Mucosa of descending colon (tissue), 3 donors: ENCODE data around the gene PRELID1. TPM values are rescaled to one million over a fixed set of nuclear protein-coding genes. Genes with fewer than 3 reads are reported as not detected.

Experiments
- ATAC-seq: fragments of 200-7000 bp; cut with Tn5 transposase; one replicate; pipeline ENCODE4 v1.9.1; 2020; ENCODE audit warnings: mild to moderate bottlenecking, moderate library complexity
- DNase-seq, 3 donors: peaks; one replicate each; pipeline ENCODE4 v3.0.0-alpha.2; 2020
- H3K36me3 ChIP-seq: fragments of 200-600 bp; one replicate; pipeline ENCODE4 v1.8.0; 2021; ENCODE audit warnings: low read depth, mild to moderate bottlenecking
- H3K4me1 ChIP-seq: fragments of 200-600 bp; one replicate; pipeline ENCODE4 v1.8.0; 2021; ENCODE audit warnings: low read depth, mild to moderate bottlenecking
- H3K4me3 ChIP-seq: fragments of 200-600 bp; one replicate; pipeline ENCODE4 v1.8.0; 2021; ENCODE audit warnings: mild to moderate bottlenecking
- H3K9me3 ChIP-seq: fragments of 200-600 bp; one replicate; pipeline ENCODE4 v1.8.0; 2021; ENCODE audit warnings: mild to moderate bottlenecking
- intact Hi-C, 2 donors: fragments of 100-400 bp; cut with DNase I in 1 of 2; cut with micrococcal nuclease in 1 of 2; formaldehyde crosslinking; loops; one replicate each; pipeline versions ENCODE4 v1.11.0 to v1.11.1; 2022; cut with DNase I, micrococcal nuclease
- total RNA-seq, 3 donors: library from RNA; stranded (reverse); fragmentation: NEBNext Ultra II Directional in 2 of 3; extraction: Animal tissue kit (Norgen Biotek cat#: 25700) in 2 of 3; gene quantifications; one replicate each; pipeline versions ENCODE4 v1.2.1 to v1.2.4, GENCODE V29; 2021 to 2023
- TF ChIP-seq, protein P1 (sequence below): fragments of 200-600 bp; IDR thresholded peaks from one replicate; pipeline ENCODE4 v1.8.0; 2022; ENCODE audit warnings: antibody characterized with exemption, mild to moderate bottlenecking
- donor health status: DM: no; HTN: no; CAD: no; lungs with moderate emphysema.
- donor health status: DM: no; HTN: no; CAD: no.
- donor health status: DM: no; HTN: yes; CAD: no.

The PRELID1 gene
- total RNA-seq, 3 donors from 2014 or later, result 149 to 277 (median 171) TPM

DNA sequence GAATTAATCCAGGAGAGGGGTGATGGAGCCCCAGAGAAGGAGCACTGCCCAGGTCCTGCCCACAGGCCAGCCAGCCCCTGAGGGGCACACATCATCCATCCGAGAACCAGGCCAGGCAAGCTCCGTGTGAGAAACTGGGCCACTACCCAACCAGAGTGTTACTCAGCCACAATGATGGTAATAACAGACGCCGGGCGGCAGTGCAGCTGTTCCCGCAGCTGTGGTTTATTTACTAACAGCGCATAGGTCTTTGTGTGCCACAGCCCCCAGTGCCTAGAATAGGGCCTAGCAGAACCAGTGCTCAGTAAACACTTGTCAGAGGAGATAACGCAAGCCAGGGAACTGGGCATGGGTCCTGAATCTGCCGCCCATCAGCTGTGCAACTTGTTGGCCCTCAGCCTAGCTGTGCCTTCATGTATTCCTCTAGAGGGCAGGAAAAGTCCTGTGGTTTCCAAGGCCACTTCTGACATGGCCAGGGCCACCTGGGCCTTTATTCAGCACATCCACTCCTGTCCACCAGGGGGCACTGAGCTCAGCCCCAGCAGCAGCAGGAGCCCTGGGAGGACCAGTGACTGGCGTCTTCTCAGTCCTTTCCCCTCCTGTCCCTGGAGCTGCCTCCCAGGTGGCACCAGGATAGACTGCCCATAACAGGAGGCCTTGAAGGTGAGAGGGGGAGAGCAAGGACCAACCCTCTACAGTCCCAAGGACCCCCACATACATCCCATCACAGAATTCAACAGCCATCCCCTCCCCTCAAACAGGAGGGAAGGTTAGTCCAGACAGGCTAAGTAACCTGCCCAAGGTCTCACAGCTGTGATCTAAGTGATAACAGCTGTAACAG lies 6.0 kb downstream of the PRELID1 start:
- peaks cover 40% of the 10 kb centered on the region for H3K4me1 ChIP-seq
- peak; percentile 53 for ATAC-seq
- H3K4me3 ChIP-seq, result no peak overlapping the region
- H3K36me3 ChIP-seq, result peaks cover 3% of the 10 kb centered on the region
- no peaks in the 10 kb centered on the region for H3K9me3 ChIP-seq
- TF ChIP-seq, protein P1, sequence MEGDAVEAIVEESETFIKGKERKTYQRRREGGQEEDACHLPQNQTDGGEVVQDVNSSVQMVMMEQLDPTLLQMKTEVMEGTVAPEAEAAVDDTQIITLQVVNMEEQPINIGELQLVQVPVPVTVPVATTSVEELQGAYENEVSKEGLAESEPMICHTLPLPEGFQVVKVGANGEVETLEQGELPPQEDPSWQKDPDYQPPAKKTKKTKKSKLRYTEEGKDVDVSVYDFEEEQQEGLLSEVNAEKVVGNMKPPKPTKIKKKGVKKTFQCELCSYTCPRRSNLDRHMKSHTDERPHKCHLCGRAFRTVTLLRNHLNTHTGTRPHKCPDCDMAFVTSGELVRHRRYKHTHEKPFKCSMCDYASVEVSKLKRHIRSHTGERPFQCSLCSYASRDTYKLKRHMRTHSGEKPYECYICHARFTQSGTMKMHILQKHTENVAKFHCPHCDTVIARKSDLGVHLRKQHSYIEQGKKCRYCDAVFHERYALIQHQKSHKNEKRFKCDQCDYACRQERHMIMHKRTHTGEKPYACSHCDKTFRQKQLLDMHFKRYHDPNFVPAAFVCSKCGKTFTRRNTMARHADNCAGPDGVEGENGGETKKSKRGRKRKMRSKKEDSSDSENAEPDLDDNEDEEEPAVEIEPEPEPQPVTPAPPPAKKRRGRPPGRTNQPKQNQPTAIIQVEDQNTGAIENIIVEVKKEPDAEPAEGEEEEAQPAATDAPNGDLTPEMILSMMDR, result peak; percentile 87
- intact Hi-C loops, result loop anchor here in 1 of 2 donors (10.0 kb wide), 1 partner anchor 55 kb away; no protein-coding TSS in a partner anchor
- DNase-seq, result peak; percentile 80 to 83 (median 81)

DNA sequence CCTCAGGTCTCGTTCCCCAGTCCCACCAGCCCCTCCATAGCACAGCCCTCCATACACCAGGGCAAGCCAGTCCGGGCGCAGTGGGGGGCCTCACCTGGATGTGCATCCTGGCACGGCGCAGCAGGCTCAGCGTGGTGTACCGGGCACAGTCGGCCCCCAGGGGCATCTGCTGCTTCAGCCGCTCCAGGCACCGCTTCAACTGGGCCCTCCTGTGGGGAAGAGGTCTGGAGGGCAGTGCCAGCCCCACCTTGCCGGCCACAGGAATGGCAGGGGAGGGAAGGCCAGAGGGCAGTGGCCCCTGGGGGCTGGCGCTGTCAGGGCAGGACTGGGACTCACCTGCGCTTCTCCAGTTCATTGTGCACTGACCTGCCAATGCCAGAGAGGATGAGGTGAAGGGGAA lies 6.7 kb downstream of the PRELID1 start:
- intact Hi-C loops, result loop anchor here in 1 of 2 donors (10.0 kb wide), 1 partner anchor 54 kb away; no protein-coding TSS in a partner anchor
- Histone ChIP-seq H3K4me1 (peaks cover 32% of the 10 kb centered on the region), H3K36me3 (peaks cover 3% of the 10 kb centered on the region), H3K9me3 (no peaks in the 10 kb centered on the region), H3K4me3 (no peak overlapping the region)
- DNase-seq (peak in 2 of 3 donors; percentile 46 to 67), ATAC-seq (no peak)
- TF ChIP-seq, protein P1, result no peak

DNA sequence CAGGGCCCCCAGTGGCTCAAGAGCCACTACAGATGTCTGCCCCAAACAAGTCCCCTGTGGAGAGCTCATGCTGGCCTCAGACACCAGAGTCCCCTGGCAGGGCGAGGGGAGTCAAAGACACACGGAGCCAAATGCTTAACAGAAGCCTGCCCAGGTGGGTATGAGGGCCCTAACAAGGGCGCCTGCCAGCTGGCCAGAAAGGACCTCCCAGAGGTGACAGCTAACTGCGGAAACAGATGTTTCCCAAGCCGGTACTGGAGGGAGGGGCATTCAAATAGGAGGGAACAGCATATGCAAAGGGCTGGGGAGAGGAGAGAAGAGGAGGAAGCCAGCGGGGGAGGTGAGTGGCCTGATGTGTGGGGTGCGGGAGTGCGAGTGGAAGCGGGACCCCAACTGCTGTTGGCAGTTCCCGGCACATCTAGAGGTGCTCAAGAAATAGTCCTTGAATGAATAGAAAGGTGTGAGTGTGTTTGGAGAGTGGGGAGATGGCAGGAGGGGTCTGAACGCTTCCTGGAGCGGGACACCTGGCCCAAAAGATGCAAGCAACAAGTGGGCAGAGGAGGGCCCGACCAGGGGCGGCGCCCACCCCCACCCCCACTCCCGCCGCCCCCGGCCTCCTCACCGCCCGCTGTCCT lies 7.3 kb downstream of the PRELID1 start:
- ATAC-seq (peak; percentile 23), DNase-seq (peak; percentile 48 to 71 (median 50))
- intact Hi-C loops, result loop anchor here in 1 of 2 donors (10.0 kb wide), 1 partner anchor 54 kb away; no protein-coding TSS in a partner anchor
- H3K4me1 ChIP-seq, result peaks cover 28% of the 10 kb centered on the region
- peaks cover 3% of the 10 kb centered on the region for H3K36me3 ChIP-seq
- no peaks in the 10 kb centered on the region for H3K9me3 ChIP-seq
- TF ChIP-seq, protein P1, result no peak
- no peak overlapping the region for H3K4me3 ChIP-seq

DNA sequence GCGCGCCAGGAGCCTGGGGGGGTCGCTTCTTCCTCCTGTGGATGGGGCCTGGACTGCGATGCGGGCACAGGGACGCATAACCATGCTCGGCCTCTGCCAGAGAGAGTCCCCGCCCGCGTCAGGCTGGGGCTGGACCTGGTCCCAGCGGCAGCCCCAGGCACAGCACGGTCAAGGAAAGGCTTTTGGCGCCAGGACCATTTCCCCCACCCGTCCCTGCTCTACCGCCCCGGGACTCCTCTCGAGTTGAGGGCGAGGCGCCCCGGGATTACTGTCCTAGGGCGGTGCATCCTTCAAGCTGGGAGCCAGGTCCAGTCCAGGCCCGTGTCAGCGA lies 7.8 kb downstream of the PRELID1 start:
- no peak for DNase-seq
- H3K4me1 ChIP-seq, result peaks cover 28% of the 10 kb centered on the region

More for the DNA sequence above, 7.8 kb downstream of the PRELID1 start:
- H3K4me3 ChIP-seq, result peak overlapping the region; percentile 19
- peaks cover 3% of the 10 kb centered on the region for H3K36me3 ChIP-seq
- H3K9me3 ChIP-seq, result no peaks in the 10 kb centered on the region
- TF ChIP-seq, protein P1, result no peak
- peak; percentile 4 for ATAC-seq
- intact Hi-C loops, result loop anchor here in 1 of 2 donors (10.0 kb wide), 1 partner anchor 53 kb away; no protein-coding TSS in a partner anchor
